Trophoblast cell (in vitro differentiated cells and primary cell): ENCODE results near the gene NCOA5.
A peak's percentile ranks its signal among the peaks of the same experiment; 100 is the strongest.

Experiments used
- DNase-seq, 2 donors: peaks; one replicate each; pipeline ENCODE4 v3.0.0-alpha.2; 2016
- H2AFZ ChIP-seq: 2 replicates; pipeline ENCODE4 v1.6.1; 2013; ENCODE audit warnings: low read length, moderate library complexity, mild to moderate bottlenecking; ENCODE audit not compliant: insufficient read depth, poor library complexity
- H2AK5ac ChIP-seq: 2 replicates; pipeline ENCODE4 v1.6.1; 2013; ENCODE audit warnings: mild to moderate bottlenecking, low read length
- H2BK120ac ChIP-seq: 2 replicates; pipeline ENCODE4 v1.6.1; 2013; ENCODE audit warnings: low read length, mild to moderate bottlenecking, moderate library complexity; ENCODE audit not compliant: insufficient read depth, poor library complexity
- H2BK12ac ChIP-seq: 2 replicates; pipeline ENCODE4 v1.6.1; 2013; ENCODE audit warnings: mild to moderate bottlenecking, low read length, moderate library complexity
- H2BK5ac ChIP-seq: 2 replicates; pipeline ENCODE4 v1.6.1; 2013; ENCODE audit warnings: low read length, low read depth, moderate library complexity, mild to moderate bottlenecking; ENCODE audit not compliant: poor library complexity
- H3K14ac ChIP-seq: 2 replicates; pipeline ENCODE4 v1.6.1; 2013; ENCODE audit warnings: mild to moderate bottlenecking, low read length
- H3K18ac ChIP-seq: 2 replicates; pipeline ENCODE4 v1.6.1; 2013; ENCODE audit warnings: mild to moderate bottlenecking, low read length
- H3K23ac ChIP-seq: 2 replicates; pipeline ENCODE4 v1.6.1; 2013; ENCODE audit warnings: low read length
- H3K27ac ChIP-seq: 2 replicates; pipeline ENCODE4 v1.5.1; 2013; ENCODE audit warnings: low read depth, mild to moderate bottlenecking, inconsistent platforms, low read length, moderate library complexity
- H3K27me3 ChIP-seq: 2 replicates; pipeline ENCODE4 v1.6.1; 2013; ENCODE audit warnings: inconsistent platforms, mild to moderate bottlenecking, low read length, moderate library complexity; ENCODE audit not compliant: insufficient read depth
- H3K36me3 ChIP-seq, 2 experiments: 1 replicate in 1 of 2; 2 replicates in 1 of 2; pipeline ENCODE4 v1.6.1; 2013; ENCODE audit warnings: low read length in 2 of 2, mild to moderate bottlenecking in 2 of 2, moderate library complexity in 1 of 2; ENCODE audit not compliant: insufficient read depth in 2 of 2, control insufficient read depth in 1 of 2
- H3K4ac ChIP-seq: 2 replicates; pipeline ENCODE4 v1.6.1; 2013; ENCODE audit warnings: low read depth, mild to moderate bottlenecking, low read length, moderate library complexity
- H3K4me1 ChIP-seq, 2 experiments: 1 replicate in 1 of 2; 2 replicates in 1 of 2; pipeline ENCODE4 v1.6.1; 2013; ENCODE audit warnings: low read length in 2 of 2, mild to moderate bottlenecking in 2 of 2, moderate library complexity in 1 of 2; ENCODE audit not compliant: insufficient read depth in 2 of 2, control insufficient read depth in 1 of 2
- H3K4me2 ChIP-seq: 2 replicates; pipeline ENCODE4 v1.6.1; 2013; ENCODE audit warnings: inconsistent platforms, mild to moderate bottlenecking, low read length, moderate library complexity
- H3K4me3 ChIP-seq: 2 replicates; pipeline ENCODE4 v1.5.1; 2013; ENCODE audit warnings: mild to moderate bottlenecking, low read depth, low read length, inconsistent platforms
- H3K79me1 ChIP-seq: one replicate; pipeline ENCODE4 v1.6.1; 2013; ENCODE audit warnings: low read length
- H3K79me2 ChIP-seq: 2 replicates; pipeline ENCODE4 v1.6.1; 2013; ENCODE audit warnings: low read length, mild to moderate bottlenecking; ENCODE audit not compliant: control insufficient read depth, insufficient read depth, poor library complexity
- H3K9ac ChIP-seq: 2 replicates; pipeline ENCODE4 v1.6.1; 2013; ENCODE audit warnings: mild to moderate bottlenecking, low read length
- H3K9me3 ChIP-seq: 2 replicates; pipeline ENCODE4 v1.6.1; 2013; ENCODE audit warnings: low read depth, mild to moderate bottlenecking, control low read depth, inconsistent platforms, low read length; ENCODE audit not compliant: insufficient read depth
- H4K12ac ChIP-seq: 2 replicates; pipeline ENCODE4 v1.6.1; 2013; ENCODE audit warnings: low read depth, mild to moderate bottlenecking, low read length, moderate library complexity
- H4K8ac ChIP-seq: 2 replicates; pipeline ENCODE4 v1.6.1; 2013; ENCODE audit warnings: low read depth, mild to moderate bottlenecking, low read length, moderate library complexity
- H4K91ac ChIP-seq: one replicate; pipeline ENCODE4 v1.6.1; 2013; ENCODE audit warnings: low read depth, mild to moderate bottlenecking, low read length, moderate library complexity
- WGBS: extraction: QIAGEN DNeasy Blood & Tissue Kit; methylation state at CpG from one replicate; pipeline ENCODE4 v1.1.7; 2013; ENCODE audit warnings: missing lambda C conversion rate; ENCODE audit not compliant: insufficient read length, insufficient coverage; ENCODE audit errors: extremely low coverage; 5-methylcytosine and 5-hydroxymethylcytosine counted together

The NCOA5 gene

DNA sequence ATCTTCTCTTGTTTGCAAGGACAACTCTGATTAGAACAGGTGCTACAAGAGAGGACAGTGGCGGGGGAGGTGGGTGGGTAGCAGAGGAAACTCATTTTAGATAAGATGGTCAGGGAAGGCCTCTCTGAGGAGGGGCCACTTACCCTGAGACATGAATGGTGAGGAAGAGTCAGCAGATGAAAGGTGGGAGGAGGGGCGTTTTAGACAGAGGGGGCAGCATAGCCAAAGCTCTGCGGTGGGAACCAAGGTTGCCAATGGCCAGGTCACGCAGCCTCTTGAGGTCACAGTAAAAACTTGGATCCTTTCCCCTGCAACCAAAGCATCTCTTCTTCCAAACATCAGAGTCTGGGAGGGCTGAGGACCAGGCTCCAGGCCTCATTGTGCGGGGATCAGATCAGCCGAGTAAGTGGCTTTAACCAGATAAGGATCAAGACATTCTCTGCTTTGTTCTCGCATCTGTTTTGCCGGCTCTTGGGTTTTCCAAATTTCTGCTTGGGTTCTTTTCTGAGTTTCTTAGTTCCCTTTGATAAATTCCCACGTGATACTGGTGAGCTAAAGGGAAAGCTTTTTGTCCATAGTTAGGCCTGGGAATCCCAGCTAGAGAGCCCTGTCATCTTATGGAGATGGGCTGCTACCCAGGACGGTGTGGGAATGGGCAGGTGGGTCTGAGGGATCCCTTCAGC lies 22.8 kb upstream of the NCOA5 start:
- WGBS = no CpG with 5 or more reads among the region's 10 CpGs
- Histone ChIP-seq H4K12ac (no peak overlapping the region), H3K4me2 (no peak overlapping the region)

DNA sequence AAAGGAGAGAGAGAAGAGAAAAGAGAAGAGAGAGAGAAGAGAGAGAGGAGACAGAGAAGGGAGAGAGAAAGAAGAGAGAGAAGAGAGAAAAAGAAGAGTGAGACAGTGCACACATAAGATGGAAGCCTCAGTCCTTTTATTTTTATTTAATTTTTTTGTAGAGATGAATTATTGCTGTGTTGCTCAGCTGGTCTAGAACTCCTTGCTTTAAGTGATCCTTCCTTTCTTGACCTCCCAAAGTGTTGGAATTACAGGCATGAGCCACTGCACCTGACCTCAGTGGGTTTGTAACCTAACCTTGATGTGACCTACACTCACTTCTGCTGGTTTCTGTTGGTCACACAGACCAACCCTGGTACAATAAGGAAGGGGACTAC lies 22.1 kb upstream of the NCOA5 start:
- no peak for DNase-seq
- no peak overlapping the region for H2BK120ac ChIP-seq
- H4K12ac ChIP-seq = no peak overlapping the region
- no peak overlapping the region for H3K4ac ChIP-seq
- no peak overlapping the region for H2BK12ac ChIP-seq
- no peak overlapping the region for H3K4me3 ChIP-seq
- H3K36me3 ChIP-seq = no peaks in the 10 kb centered on the region
- H3K18ac ChIP-seq = no peak overlapping the region
- no peaks in the 10 kb centered on the region for H3K79me1 ChIP-seq
- H3K14ac ChIP-seq = no peak overlapping the region
- no peak overlapping the region for H4K8ac ChIP-seq
- no peak overlapping the region for H3K23ac ChIP-seq
- H3K79me2 ChIP-seq = no peaks in the 10 kb centered on the region
- no peak overlapping the region for H4K91ac ChIP-seq
- no peaks in the 10 kb centered on the region for H3K4me1 ChIP-seq
- H3K9ac ChIP-seq = no peak overlapping the region
- peaks cover 1% of the 10 kb centered on the region for H3K9me3 ChIP-seq
- H3K4me2 ChIP-seq = no peak overlapping the region
- no peak overlapping the region for H2AK5ac ChIP-seq
- H2AFZ ChIP-seq = no peak overlapping the region
- no peak overlapping the region for H2BK5ac ChIP-seq
- H3K27me3 ChIP-seq = no peaks in the 10 kb centered on the region
- no peak overlapping the region for H3K27ac ChIP-seq

More for the DNA sequence above, 22.8 kb upstream of the NCOA5 start:
- H3K36me3 ChIP-seq = no peaks in the 10 kb centered on the region
- no peak overlapping the region for H4K8ac ChIP-seq
- no peak overlapping the region for H2BK12ac ChIP-seq
- no peaks in the 10 kb centered on the region for H3K79me2 ChIP-seq
- no peak overlapping the region for H2BK5ac ChIP-seq
- H3K23ac ChIP-seq = no peak overlapping the region
- no peaks in the 10 kb centered on the region for H3K79me1 ChIP-seq
- H3K4me3 ChIP-seq = no peak overlapping the region
- no peak overlapping the region for H3K14ac ChIP-seq
- no peak overlapping the region for H2AFZ ChIP-seq
- H3K4me1 ChIP-seq = peaks cover 1 to 2% of the 10 kb centered on the region in 2 experiments
- H3K27me3 ChIP-seq = no peaks in the 10 kb centered on the region
- no peak overlapping the region for H2AK5ac ChIP-seq
- H4K91ac ChIP-seq = no peak overlapping the region
- peaks cover 1% of the 10 kb centered on the region for H3K9me3 ChIP-seq
- H3K27ac ChIP-seq = no peak overlapping the region
- no peak overlapping the region for H3K9ac ChIP-seq
- no peak overlapping the region for H3K18ac ChIP-seq
- no peak overlapping the region for H2BK120ac ChIP-seq
- no peak for DNase-seq
- no peak overlapping the region for H3K4ac ChIP-seq

DNA sequence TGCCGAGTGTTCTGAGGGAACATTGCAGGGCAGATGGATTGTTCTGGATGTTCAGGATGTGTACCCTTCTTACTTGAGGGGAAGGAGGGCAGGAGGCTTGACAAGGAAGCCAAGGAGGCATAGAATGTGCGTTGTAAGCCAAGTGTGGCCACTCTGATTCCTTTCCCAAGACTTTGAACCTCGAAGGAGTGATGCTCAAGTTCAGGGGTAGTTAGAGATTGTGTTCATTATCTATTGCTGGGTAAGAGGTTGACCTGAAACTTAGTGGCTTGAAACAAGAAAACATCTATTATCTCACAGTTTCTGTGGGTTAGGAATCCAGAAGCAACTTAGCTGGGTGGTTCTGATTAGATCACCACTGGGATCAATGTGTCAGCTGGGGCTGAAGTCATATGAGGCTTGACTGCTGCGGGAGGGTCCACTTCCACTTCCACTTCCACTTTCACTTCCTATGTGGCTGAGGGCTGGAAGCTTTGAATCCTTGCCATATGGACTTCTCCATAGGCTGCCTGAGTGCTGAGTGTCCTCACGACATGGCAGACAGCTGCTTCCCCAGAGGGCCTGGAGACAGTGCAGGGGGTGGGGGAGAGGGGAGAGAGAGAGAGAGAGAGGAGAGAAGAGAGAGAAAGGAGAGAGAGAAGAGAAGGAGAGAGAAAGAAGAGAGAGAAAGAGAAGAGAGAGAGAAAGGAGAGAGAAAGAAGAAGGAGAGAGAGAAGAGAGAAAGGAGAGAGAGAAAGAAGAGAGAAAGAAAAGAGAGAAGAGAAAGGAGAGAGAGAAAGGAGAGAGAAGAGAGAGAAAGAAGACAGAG lies 21.5 kb upstream of the NCOA5 start:
- Histone ChIP-seq H3K14ac (no peak overlapping the region), H3K4me2 (no peak overlapping the region), H3K27me3 (no peaks in the 10 kb centered on the region), H3K4me1 (no peaks in the 10 kb centered on the region), H4K91ac (no peak overlapping the region), H3K79me1 (no peaks in the 10 kb centered on the region), H4K8ac (no peak overlapping the region), H2AFZ (no peak overlapping the region), H4K12ac (no peak overlapping the region), H2BK12ac (no peak overlapping the region), H3K9me3 (peaks cover 1% of the 10 kb centered on the region), H3K36me3 (no peaks in the 10 kb centered on the region), H3K79me2 (no peaks in the 10 kb centered on the region), H3K9ac (no peak overlapping the region), H3K18ac (no peak overlapping the region), H3K4ac (no peak overlapping the region), H2BK5ac (no peak overlapping the region), H2AK5ac (no peak overlapping the region), H3K4me3 (no peak overlapping the region), H2BK120ac (no peak overlapping the region), H3K27ac (no peak overlapping the region), H3K23ac (no peak overlapping the region)
- whole genome bisulfite sequencing = no CpG with 5 or more reads among the region's 5 CpGs
- peak; percentile 35 to 44 for DNase-seq

DNA sequence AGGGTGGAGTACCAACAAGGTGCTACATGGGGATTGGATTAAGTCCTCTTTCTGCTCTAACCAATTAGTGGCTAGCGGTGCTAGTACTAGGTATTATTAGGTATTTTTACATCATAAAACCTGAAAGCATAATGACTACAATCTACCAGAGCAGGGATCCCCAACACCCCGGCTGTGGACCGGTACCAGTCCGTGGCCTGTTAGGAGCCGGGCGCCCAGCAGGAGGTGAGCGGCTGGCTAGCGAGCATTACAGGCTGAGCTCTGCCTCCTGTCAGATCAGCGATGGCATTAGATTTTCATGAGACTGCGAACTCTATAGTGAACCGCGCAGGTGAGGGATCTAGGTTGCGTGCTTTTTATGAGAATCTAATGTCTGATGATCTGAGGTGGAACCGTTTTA lies 19.2 kb upstream of the NCOA5 start:
- Histone ChIP-seq H3K36me3 (no peaks in the 10 kb centered on the region), H2AK5ac (no peak overlapping the region), H3K14ac (no peak overlapping the region), H3K79me1 (no peaks in the 10 kb centered on the region), H3K79me2 (no peaks in the 10 kb centered on the region), H3K27ac (no peak overlapping the region), H3K4me2 (no peak overlapping the region), H2BK5ac (no peak overlapping the region), H3K27me3 (no peaks in the 10 kb centered on the region), H3K18ac (no peak overlapping the region), H2AFZ (no peak overlapping the region), H2BK120ac (no peak overlapping the region), H4K8ac (no peak overlapping the region), H4K12ac (no peak overlapping the region), H2BK12ac (no peak overlapping the region), H3K4me3 (no peak overlapping the region), H3K4me1 (no peaks in the 10 kb centered on the region), H3K4ac (no peak overlapping the region), H3K9me3 (peaks cover 4% of the 10 kb centered on the region), H3K9ac (no peak overlapping the region), H4K91ac (no peak overlapping the region), H3K23ac (no peak overlapping the region)
- WGBS = no CpG with 5 or more reads among the region's 14 CpGs
- no peak for DNase-seq
